Breast epithelium (tissue), 4 donors: ENCODE results near the gene CACNA2D2. TPM values are rescaled to one million over a fixed set of nuclear protein-coding genes. Genes with fewer than 3 reads are reported as not detected.

Experiments
- DNase-seq, 2 donors: peaks; one replicate each; pipeline ENCODE4 v3.0.0-alpha.2; 2019; ENCODE audit warnings: low spot score in 2 of 2
- H3K27ac ChIP-seq, 2 donors: fragments of 200-600 bp; sonication (generic) in 1 of 2; one replicate each; pipeline ENCODE4 v1.5.1; 2016 to 2019; ENCODE audit warnings: mild to moderate bottlenecking in 1 of 2
- H3K27me3 ChIP-seq, 2 donors: fragments of 200-600 bp; sonication (generic) in 1 of 2; one replicate each; pipeline versions ENCODE4 v1.5.1 to v1.6.0; 2017 to 2019; ENCODE audit warnings: control low read depth in 1 of 2, mild to moderate bottlenecking in 1 of 2
- H3K36me3 ChIP-seq: fragments of 200-600 bp; one replicate; pipeline ENCODE4 v1.5.1; 2019
- H3K4me1 ChIP-seq, 2 donors: fragments of 200-600 bp; sonication (generic); one replicate each; pipeline ENCODE4 v1.5.1; 2016 to 2019; ENCODE audit warnings: control low read depth in 1 of 2
- H3K4me3 ChIP-seq, 3 donors: fragments of 200-600 bp; sonication (generic); 1 replicate in 2 of 3; 2 replicates in 1 of 3; pipeline ENCODE4 v1.5.1; 2016 to 2019; ENCODE audit warnings: mild to moderate bottlenecking in 3 of 3, moderate library complexity in 2 of 3
- H3K9me3 ChIP-seq, 2 donors: fragments of 200-600 bp; sonication (generic) in 1 of 2; one replicate each; pipeline ENCODE4 v1.5.1; 2016 to 2019; ENCODE audit warnings: control low read depth in 1 of 2
- CTCF ChIP-seq, 3 donors: fragments of 450-650 bp; IDR thresholded peaks; one replicate each; pipeline ENCODE4 v1.5.1; 2016 to 2017; ENCODE audit warnings: antibody characterized with exemption in 3 of 3, mild to moderate bottlenecking in 3 of 3, moderate library complexity in 3 of 3
- POLR2A ChIP-seq: fragments of 450-650 bp; IDR thresholded peaks from one replicate; pipeline ENCODE4 v1.6.1; 2016; ENCODE audit warnings: antibody characterized with exemption, mild to moderate bottlenecking, moderate library complexity
- POLR2AphosphoS5 ChIP-seq, 3 donors: sonication (generic); formaldehyde crosslinking; IDR thresholded peaks; one replicate each; pipeline ENCODE4 v1.6.1; 2017; ENCODE audit warnings: antibody characterized with exemption in 3 of 3
- intact Hi-C: fragments of 100-400 bp; cut with DNase I; formaldehyde crosslinking; loops from one replicate; pipeline ENCODE4 v1.15.1; 2023; ENCODE audit warnings: low total_unique reads
- total RNA-seq, 3 donors: library from RNA; depleted of rRNA; stranded (reverse); fragments of >200 nt; gene quantifications; one replicate each; pipeline ENCODE4 v1.1.0, GENCODE V29; 2016

Gene CACNA2D2
- total RNA-seq, 3 donors from 2014 or later, result 0.80 to 2.0 (median 1.5) TPM

GRCh38 chr3:50486219-50486888 lies 17.1 kb downstream of the CACNA2D2 start:
- DNase-seq, result no peak
- Histone ChIP-seq H3K36me3 (no peaks in the 10 kb centered on the region), H3K4me1 (no peaks in the 10 kb centered on the region), H3K9me3 (no peaks in the 10 kb centered on the region), H3K27ac (no peak overlapping the region), H3K4me3 (no peak overlapping the region), H3K27me3 (no peaks in the 10 kb centered on the region)
- TF ChIP-seq POLR2AphosphoS5 (IDR thresholded peaks at IDR 0.05) (no peak), POLR2A (no peak), CTCF (IDR thresholded peaks at IDR 0.05) (no peak)
- intact Hi-C loops, result no loop called here

GRCh38 chr3:50484722-50485121 lies 18.7 kb downstream of the CACNA2D2 start:
- TF ChIP-seq CTCF (IDR thresholded peaks at IDR 0.05) (no peak), POLR2A (no peak), POLR2AphosphoS5 (IDR thresholded peaks at IDR 0.05) (no peak)
- intact Hi-C loops, result no loop called here
- H3K27ac ChIP-seq, result no peak overlapping the region
- no peaks in the 10 kb centered on the region for H3K9me3 ChIP-seq
- DNase-seq, result no peak
- H3K4me1 ChIP-seq, result no peaks in the 10 kb centered on the region
- no peak overlapping the region for H3K4me3 ChIP-seq
- no peaks in the 10 kb centered on the region for H3K36me3 ChIP-seq
- H3K27me3 ChIP-seq, result no peaks in the 10 kb centered on the region

- TF ChIP-seq CTCF (IDR thresholded peaks at IDR 0.05), result no peak
- no peak for TF ChIP-seq POLR2AphosphoS5 (IDR thresholded peaks at IDR 0.05)
- no peak for TF ChIP-seq POLR2A
- Histone ChIP-seq H3K4me1 (no peaks in the 10 kb centered on the region), H3K27me3 (no peaks in the 10 kb centered on the region), H3K9me3 (no peaks in the 10 kb centered on the region), H3K27ac (no peak overlapping the region), H3K36me3 (no peaks in the 10 kb centered on the region), H3K4me3 (no peak overlapping the region)
- DNase-seq, result no peak
- intact Hi-C loops, result no loop called here
Measured at GRCh38 chr3:50483374-50483773, 20.1 kb downstream of the CACNA2D2 start.

GRCh38 chr3:50481992-50482391 lies 21.4 kb downstream of the CACNA2D2 start:
- no peaks in the 10 kb centered on the region for H3K4me1 ChIP-seq
- intact Hi-C loops, result no loop called here
- H3K36me3 ChIP-seq, result no peaks in the 10 kb centered on the region
- H3K27me3 ChIP-seq, result no peaks in the 10 kb centered on the region
- DNase-seq, result no peak
- no peak for TF ChIP-seq POLR2AphosphoS5 (IDR thresholded peaks at IDR 0.05)
- no peak for TF ChIP-seq POLR2A
- no peak for TF ChIP-seq CTCF (IDR thresholded peaks at IDR 0.05)
- no peak overlapping the region for H3K27ac ChIP-seq
- no peak overlapping the region for H3K4me3 ChIP-seq
- no peaks in the 10 kb centered on the region for H3K9me3 ChIP-seq

- TF ChIP-seq POLR2A, result no peak
- no peak for TF ChIP-seq CTCF (IDR thresholded peaks at IDR 0.05)
- TF ChIP-seq POLR2AphosphoS5 (IDR thresholded peaks at IDR 0.05), result no peak
- no peak overlapping the region for H3K4me3 ChIP-seq
- intact Hi-C loops, result no loop called here
Measured at GRCh38 chr3:50480471-50480870, 23.0 kb downstream of the CACNA2D2 start.

More at GRCh38 chr3:50480471-50480870, 23.0 kb downstream of the CACNA2D2 start:
- Histone ChIP-seq H3K27ac (no peak overlapping the region), H3K9me3 (no peaks in the 10 kb centered on the region), H3K27me3 (no peaks in the 10 kb centered on the region), H3K36me3 (no peaks in the 10 kb centered on the region), H3K4me1 (no peaks in the 10 kb centered on the region)
- DNase-seq, result no peak
